ENCODE measurements around the gene ZNF850.
A peak's percentile ranks its signal among the peaks of the same experiment; 100 is the strongest.

ZNF850 gene

GRCh38 chr19:36687214-36688056 is 85.2 kb downstream of the ZNF850 start, which contains the start of gene ZNF567:
ZNF567 (plus strand) TSS chr19:36687612; CDS start chr19:36694868, 7,256 bp downstream.
- peak; percentile 93 for DNase-seq

- no peak for DNase-seq
These were observed 86.0 kb downstream of the ZNF850 start for GRCh38 chr19:36686365-36687213.

- no peak for DNase-seq
These were observed 86.8 kb downstream of the ZNF850 start for GRCh38 chr19:36685835-36686234.

GRCh38 chr19:36679455-36679854 is 93.2 kb downstream of the ZNF850 start:
- no peak for DNase-seq

- no peak for DNase-seq
These were observed 98.4 kb downstream of the ZNF850 start for GRCh38 chr19:36674201-36674600.

GRCh38 chr19:36672368-36672767 is 100.2 kb downstream of the ZNF850 start:
- DNase-seq: no peak

GRCh38 chr19:36668646-36669045 is 104.0 kb downstream of the ZNF850 start:
- DNase-seq: no peak

GRCh38 chr19:36665832-36666231 is 106.8 kb downstream of the ZNF850 start:
- no peak for DNase-seq
